ENCODE results near the gene MRPS15.

MRPS15 gene

GRCh38 chr1:36443297-36443696 is 20.9 kb downstream of the MRPS15 start:
- no peak for DNase-seq (ENCODE audit: extremely low read depth, low read depth)
- no peak overlapping the region for H3K4me3 ChIP-seq (replicated peaks; ENCODE audit: low read depth, low read length)
- TF ChIP-seq CTCF (IDR thresholded peaks at IDR 0.05; ENCODE audit: low read depth, low read length, missing control alignments): no peak

- no peak overlapping the region for H3K4me3 ChIP-seq (replicated peaks; ENCODE audit: low read depth, low read length)
- no peak for TF ChIP-seq CTCF (IDR thresholded peaks at IDR 0.05; ENCODE audit: low read depth, low read length, missing control alignments)
- DNase-seq (ENCODE audit: extremely low read depth, low read depth): no peak
Measured at GRCh38 chr1:36442337-36442736, 21.8 kb downstream of the MRPS15 start.

- DNase-seq (ENCODE audit: extremely low read depth, low read depth): no peak
- no peak overlapping the region for H3K4me3 ChIP-seq (replicated peaks; ENCODE audit: low read depth, low read length)
- TF ChIP-seq CTCF (IDR thresholded peaks at IDR 0.05; ENCODE audit: low read depth, low read length, missing control alignments): no peak
Measured at GRCh38 chr1:36440646-36441045, 23.5 kb downstream of the MRPS15 start.

- H3K4me3 ChIP-seq (replicated peaks; ENCODE audit: low read depth, low read length): no peak overlapping the region
- no peak for TF ChIP-seq CTCF (IDR thresholded peaks at IDR 0.05; ENCODE audit: low read depth, low read length, missing control alignments)
- no peak for DNase-seq (ENCODE audit: extremely low read depth, low read depth)
Measured at GRCh38 chr1:36440044-36440443, 24.1 kb downstream of the MRPS15 start.

- H3K4me3 ChIP-seq (replicated peaks; ENCODE audit: low read depth, low read length): no peak overlapping the region
- TF ChIP-seq CTCF (IDR thresholded peaks at IDR 0.05; ENCODE audit: low read depth, low read length, missing control alignments): no peak
- DNase-seq (ENCODE audit: extremely low read depth, low read depth): no peak
Measured at GRCh38 chr1:36438715-36439114, 25.5 kb downstream of the MRPS15 start.

GRCh38 chr1:36436821-36437220 is 27.4 kb downstream of the MRPS15 start:
- no peak for DNase-seq (ENCODE audit: extremely low read depth, low read depth)
- H3K4me3 ChIP-seq (replicated peaks; ENCODE audit: low read depth, low read length): no peak overlapping the region
- TF ChIP-seq CTCF (IDR thresholded peaks at IDR 0.05; ENCODE audit: low read depth, low read length, missing control alignments): no peak

- no peak overlapping the region for H3K4me3 ChIP-seq (replicated peaks; ENCODE audit: low read depth, low read length)
- TF ChIP-seq CTCF (IDR thresholded peaks at IDR 0.05; ENCODE audit: low read depth, low read length, missing control alignments): no peak
- DNase-seq (ENCODE audit: extremely low read depth, low read depth): no peak
Measured at GRCh38 chr1:36433102-36433501, 31.1 kb downstream of the MRPS15 start.
